ENCODE data around the gene RHBDL1. TPM values are rescaled to one million over a fixed set of nuclear protein-coding genes. Genes with fewer than 3 reads are reported as not detected.

RHBDL1 gene
- total RNA-seq, 1 experiment from 2014 or later = 1.7 TPM

GRCh38 chr16:672851-673250 is 2.6 kb upstream of the RHBDL1 start:
- TF ChIP-seq EZH2 (IDR thresholded peaks at IDR 0.05; ENCODE audit: low read length, unreplicated experiment) (no peak), EZH2phosphoT487 (IDR thresholded peaks at IDR 0.05; ENCODE audit: borderline replicate concordance, low read length) (no peak), CTCF (conservative IDR thresholded peaks at IDR 0.05; ENCODE audit: low read depth, low read length) (no peak)
- no peak overlapping the region for H2AFZ ChIP-seq (ENCODE audit: low read length)

GRCh38 chr16:673399-673991 is 2.0 kb upstream of the RHBDL1 start:
- H3K4me2 ChIP-seq (ENCODE audit: low read length) = no peak overlapping the region

More at GRCh38 chr16:672851-673250, 2.6 kb upstream of the RHBDL1 start:
- Histone ChIP-seq H4K20me1 (ENCODE audit: low read length) (no peaks in the 10 kb centered on the region), H3K9me2 (replicated peaks; ENCODE audit: low read length) (no peaks in the 10 kb centered on the region), H3K4me1 (ENCODE audit: insufficient read depth, low read length) (no peaks in the 10 kb centered on the region), H3K27me3 (ENCODE audit: low read length) (no peaks in the 10 kb centered on the region), H3K79me2 (ENCODE audit: low read length) (peaks cover 22% of the 10 kb centered on the region), H3K9me3 (ENCODE audit: low read length) (no peaks in the 10 kb centered on the region), H3K4me3 (ENCODE audit: low read length) (no peak overlapping the region), H3K9ac (ENCODE audit: low read length) (no peak overlapping the region), H3K4me2 (ENCODE audit: low read length) (no peak overlapping the region), H3F3A (ENCODE audit: low read length, unreplicated experiment) (no peaks in the 10 kb centered on the region), H3K36me3 (ENCODE audit: low read depth, low read length) (peaks cover 6% of the 10 kb centered on the region; the same call in 1 of the 2 replicates), H3K27ac (ENCODE audit: low read length) (no peak overlapping the region)
- BruUV-seq (replicated peaks) = no TSS peak
- CTCF ChIA-PET = no interaction called here
- intact Hi-C loops (cut with micrococcal nuclease) = no loop called here
- ATAC-seq = no peak
- DNase-seq = no peak
- POLR2A ChIA-PET (ENCODE audit: unreplicated experiment) = no interaction called here

More at GRCh38 chr16:673399-673991, 2.0 kb upstream of the RHBDL1 start:
- H3K9ac ChIP-seq (ENCODE audit: low read length) = no peak overlapping the region
- no peaks in the 10 kb centered on the region for H4K20me1 ChIP-seq (ENCODE audit: low read length)
- TF ChIP-seq EZH2 (IDR thresholded peaks at IDR 0.05; ENCODE audit: low read length, unreplicated experiment) = no peak
- TF ChIP-seq CTCF (conservative IDR thresholded peaks at IDR 0.05; ENCODE audit: low read depth, low read length) = no peak
- no peak for TF ChIP-seq EZH2phosphoT487 (IDR thresholded peaks at IDR 0.05; ENCODE audit: borderline replicate concordance, low read length)
- H3K79me2 ChIP-seq (ENCODE audit: low read length) = peaks cover 16% of the 10 kb centered on the region
- H3F3A ChIP-seq (ENCODE audit: low read length, unreplicated experiment) = no peaks in the 10 kb centered on the region
- no peaks in the 10 kb centered on the region for H3K9me2 ChIP-seq (replicated peaks; ENCODE audit: low read length)
- no peak overlapping the region for H3K27ac ChIP-seq (ENCODE audit: low read length)
- H3K36me3 ChIP-seq (ENCODE audit: low read depth, low read length) = peaks cover 6% of the 10 kb centered on the region; the same call in 1 of the 2 replicates
- no peaks in the 10 kb centered on the region for H3K27me3 ChIP-seq (ENCODE audit: low read length)
- no peak overlapping the region for H3K4me3 ChIP-seq (ENCODE audit: low read length)
- BruUV-seq (replicated peaks) = TSS peak; percentile 7
- H3K9me3 ChIP-seq (ENCODE audit: low read length) = no peaks in the 10 kb centered on the region
- H2AFZ ChIP-seq (ENCODE audit: low read length) = no peak overlapping the region
- ChIA-PET POLR2A (ENCODE audit: unreplicated experiment) (no interaction called here), CTCF (no interaction called here)
- ATAC-seq (no peak), DNase-seq (no peak)
- no peaks in the 10 kb centered on the region for H3K4me1 ChIP-seq (ENCODE audit: insufficient read depth, low read length)
- intact Hi-C loops (cut with micrococcal nuclease) = no loop called here

Measured in PC-3 (cell line).